ENCODE results near the gene CYTL1.
"Not testable (repeated sequence)": the region's sequence is repeated elsewhere in the genome, so short reads cannot be mapped to it uniquely, and the experiment has no call there.

Gene CYTL1, protein sequence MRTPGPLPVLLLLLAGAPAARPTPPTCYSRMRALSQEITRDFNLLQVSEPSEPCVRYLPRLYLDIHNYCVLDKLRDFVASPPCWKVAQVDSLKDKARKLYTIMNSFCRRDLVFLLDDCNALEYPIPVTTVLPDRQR

GRCh38 chr4:5019274-5019673 lies at the start of gene CYTL1:
Gene CYTL1, minus strand, starts transcription at chr4:5019458. Its CDS starts 13 bp downstream, at chr4:5019445.
- DNase-seq: no peak

GRCh38 chr4:5067908-5068307 lies 48.6 kb upstream of the CYTL1 start:
- no peak for DNase-seq

DNA sequence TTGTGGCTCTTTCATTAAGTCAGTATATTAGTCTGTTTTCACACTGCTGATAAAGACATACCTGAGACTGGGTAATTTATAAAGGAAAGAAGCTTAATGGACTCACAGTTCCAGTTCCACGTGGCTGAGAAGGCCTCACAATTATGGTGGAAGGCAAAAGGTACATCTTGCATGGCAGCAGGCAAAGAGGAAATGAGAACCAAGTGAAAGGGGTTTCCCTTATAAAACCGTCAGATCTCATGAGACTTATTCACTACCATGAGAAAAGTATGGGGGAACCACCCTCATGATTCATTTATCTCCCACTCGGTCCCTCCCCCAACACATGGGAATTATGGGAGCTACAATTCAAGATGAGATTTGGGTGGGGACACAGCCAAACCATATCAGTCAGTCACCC lies 47.7 kb upstream of the CYTL1 start:
- DNase-seq: not testable (repeated sequence)

GRCh38 chr4:5066101-5066500 lies 46.8 kb upstream of the CYTL1 start:
- no peak for DNase-seq

GRCh38 chr4:5055411-5055810 lies 36.2 kb upstream of the CYTL1 start:
- no peak for DNase-seq

DNA sequence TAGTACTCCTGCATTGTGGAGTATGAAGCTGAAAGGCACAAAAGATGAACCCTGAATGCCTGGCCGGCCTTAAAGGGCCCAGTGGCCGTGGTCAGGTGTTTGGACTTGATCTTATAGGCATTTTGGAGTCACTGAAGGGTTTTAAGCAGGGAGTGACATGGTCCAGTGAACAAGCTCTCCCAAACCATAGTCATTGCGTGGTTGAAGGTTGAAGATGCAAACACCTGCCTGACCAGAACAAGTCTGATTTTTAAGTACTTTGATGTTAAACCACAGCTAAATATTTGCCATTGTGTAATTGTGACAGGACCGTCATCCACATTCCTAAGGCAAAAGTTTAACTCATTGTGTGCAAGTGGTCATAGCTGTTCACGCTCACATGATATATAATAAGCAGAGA lies 35.3 kb upstream of the CYTL1 start:
- DNase-seq: no peak

GRCh38 chr4:5052726-5053425 lies 33.6 kb upstream of the CYTL1 start:
- no peak for DNase-seq

DNA sequence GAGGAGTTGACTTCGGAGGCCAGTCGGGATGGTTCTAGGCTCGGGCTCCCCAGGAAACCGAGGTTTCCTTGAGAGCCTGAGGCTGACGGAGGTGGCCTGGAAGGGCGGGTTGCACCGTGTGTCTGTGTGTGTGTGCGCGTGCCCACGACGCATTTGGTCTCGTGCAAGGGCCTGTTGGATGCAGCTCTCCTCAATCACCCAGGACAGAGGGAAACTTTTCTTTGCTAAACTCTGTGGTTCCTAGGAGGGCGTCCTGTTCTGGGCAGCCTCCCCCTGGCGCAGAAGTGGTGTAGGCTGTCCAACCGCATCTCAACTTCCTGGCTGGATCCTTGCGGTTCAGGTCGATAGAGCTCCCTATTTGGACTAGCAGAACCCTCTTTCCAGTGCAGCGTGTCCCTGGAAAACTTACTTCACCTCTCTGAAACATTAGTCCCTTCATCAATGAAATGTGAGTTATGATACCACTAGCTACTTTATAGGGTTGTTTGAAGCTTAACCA lies 33.0 kb upstream of the CYTL1 start:
- no peak for DNase-seq

DNA sequence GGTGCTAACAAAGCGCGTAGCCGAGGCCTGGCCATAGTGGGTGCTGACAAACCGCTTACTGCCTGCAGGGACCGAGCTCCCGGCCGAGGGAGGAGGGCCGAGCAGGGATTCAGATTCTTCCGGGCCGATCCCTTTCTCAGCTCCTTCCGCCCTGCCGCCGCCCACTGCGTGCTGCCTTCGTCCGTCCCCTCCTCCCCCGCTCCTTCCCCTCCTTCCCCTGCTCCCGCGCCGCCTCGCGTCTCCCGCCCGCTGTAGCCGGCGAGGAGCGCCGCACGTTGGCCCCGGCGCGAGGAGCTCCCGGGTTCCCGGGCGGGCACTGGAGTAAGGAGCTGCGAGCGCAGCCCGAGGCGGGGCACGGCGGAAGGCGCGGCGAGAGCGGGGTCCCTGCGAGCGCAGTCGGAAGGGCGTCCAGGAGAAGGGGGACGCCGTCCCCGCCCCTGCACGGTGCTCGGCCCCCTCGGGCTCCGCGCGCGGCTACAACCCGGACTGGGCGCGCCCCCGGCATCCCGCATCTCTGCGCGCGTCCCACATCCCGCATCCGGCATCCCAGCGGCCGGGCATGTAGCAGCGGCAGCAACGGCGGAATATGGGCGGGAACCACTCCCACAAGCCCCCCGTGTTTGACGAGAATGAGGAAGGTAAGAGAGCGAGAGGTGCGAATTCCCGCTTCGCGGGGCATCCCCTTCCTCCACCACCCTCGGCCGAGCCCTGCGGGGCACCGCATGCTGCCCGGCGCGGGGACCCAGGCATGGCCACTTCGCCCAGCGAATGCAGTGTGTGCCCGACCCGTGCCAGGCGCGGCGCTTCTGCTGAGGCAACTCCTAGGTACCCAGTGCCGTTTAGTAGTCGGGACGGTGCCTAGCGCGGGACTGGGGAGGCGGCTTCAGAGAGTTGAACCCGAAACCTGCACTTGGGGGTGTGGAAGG lies 32.3 kb upstream of the CYTL1 start, which contains the start of gene STK32B:
Gene STK32B, plus strand, starts transcription at position 203 of the 926 bp plus-strand sequence.
- DNase-seq: no peak

- DNase-seq: no peak
Observed at GRCh38 chr4:5050520-5051277, 31.4 kb upstream of the CYTL1 start.

DNA sequence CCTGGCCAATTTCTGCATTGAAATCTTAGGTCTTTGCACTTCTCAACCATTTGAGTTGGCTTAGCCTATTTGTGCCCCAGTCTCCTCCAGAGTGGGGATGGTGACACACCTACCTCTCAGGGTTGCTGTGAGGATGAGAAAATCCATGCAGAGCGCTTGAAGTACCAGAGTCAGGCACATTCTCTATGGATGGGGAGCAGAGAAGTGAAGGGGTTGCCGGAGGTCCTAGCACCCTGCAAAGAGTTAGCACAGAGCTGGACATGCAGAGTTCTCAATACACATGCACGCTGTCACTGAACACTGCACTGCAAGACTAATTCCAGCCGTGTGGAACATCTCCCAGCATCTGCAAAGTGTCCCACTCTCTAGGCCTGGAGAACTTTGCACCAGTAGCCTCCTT lies 29.5 kb upstream of the CYTL1 start:
- DNase-seq: no peak

- no peak for DNase-seq
Observed at GRCh38 chr4:5045097-5045496, 25.8 kb upstream of the CYTL1 start.

DNA sequence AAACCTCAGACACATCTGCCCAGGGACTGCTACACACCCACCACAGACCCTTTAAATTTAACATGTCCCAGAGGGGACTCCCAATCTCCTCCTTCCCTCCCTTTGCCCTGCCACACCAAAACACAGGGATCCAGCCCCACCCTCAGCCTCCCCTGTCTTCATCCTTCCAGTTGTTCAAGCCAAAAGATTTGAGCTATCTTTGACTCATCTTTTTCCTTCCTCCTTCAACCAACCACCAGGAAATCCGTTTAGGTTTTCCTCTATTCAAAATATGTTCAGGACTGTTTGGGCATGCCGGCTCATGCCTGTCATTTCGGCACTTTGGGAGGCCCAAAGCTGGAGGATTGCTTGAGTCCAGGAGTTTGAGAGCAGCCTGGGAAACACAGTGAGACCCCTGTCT lies 25.1 kb upstream of the CYTL1 start:
- no peak for DNase-seq

GRCh38 chr4:5043579-5043978 lies 24.3 kb upstream of the CYTL1 start:
- DNase-seq: no peak

DNA sequence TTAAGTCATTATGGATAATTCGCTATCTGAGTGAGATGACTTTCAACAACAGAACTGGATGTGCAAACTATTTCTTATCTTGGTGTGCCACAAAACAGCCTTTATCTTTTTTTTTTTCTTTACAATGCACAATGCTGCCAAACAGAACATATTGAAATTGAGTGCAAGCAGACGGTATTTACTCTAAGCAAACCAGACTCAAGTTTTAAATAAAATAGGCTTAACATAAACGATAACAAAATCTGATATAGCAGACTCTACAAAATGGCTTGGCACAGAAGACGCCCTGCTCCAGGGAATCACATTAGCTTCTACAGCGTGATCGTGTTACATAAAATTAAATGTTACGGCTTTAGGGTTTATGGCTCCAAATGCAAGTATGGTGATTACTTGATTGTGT lies 22.4 kb upstream of the CYTL1 start:
- DNase-seq: no peak

DNA sequence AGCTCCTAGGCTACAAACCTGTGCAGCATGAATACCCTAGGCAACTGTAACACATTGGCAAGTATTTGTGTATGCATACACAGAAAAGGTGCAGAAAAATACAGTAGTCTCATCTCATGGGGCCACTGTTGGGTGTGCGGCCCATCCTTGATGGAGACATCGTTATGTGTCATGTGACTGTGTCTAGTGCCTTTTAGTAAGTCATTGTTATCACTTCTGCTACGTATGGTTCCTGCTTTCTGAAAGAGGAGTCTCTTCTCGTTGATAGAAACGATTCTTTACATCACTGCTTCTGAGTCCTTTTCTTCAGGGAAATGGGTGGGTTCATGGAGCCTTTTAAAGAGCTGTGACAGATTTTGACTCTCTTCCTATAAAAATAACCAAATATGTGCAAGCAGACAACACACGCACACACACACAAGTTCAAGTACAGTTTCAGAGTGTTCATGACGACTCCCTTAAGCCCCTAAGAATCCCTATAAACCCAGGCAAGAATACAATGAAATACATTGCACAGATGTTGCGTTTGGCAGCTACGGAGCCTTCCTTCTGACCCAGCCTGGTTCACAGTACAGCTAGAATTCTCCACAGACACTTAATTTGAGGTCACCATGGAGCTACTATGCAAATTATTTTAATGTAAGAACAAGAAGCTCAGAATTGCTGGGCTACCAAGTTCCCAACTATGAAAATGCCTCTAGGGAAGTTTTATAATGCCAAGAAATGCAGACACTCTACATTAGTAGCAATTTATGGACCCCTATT lies 21.8 kb upstream of the CYTL1 start:
- DNase-seq: no peak

DNA sequence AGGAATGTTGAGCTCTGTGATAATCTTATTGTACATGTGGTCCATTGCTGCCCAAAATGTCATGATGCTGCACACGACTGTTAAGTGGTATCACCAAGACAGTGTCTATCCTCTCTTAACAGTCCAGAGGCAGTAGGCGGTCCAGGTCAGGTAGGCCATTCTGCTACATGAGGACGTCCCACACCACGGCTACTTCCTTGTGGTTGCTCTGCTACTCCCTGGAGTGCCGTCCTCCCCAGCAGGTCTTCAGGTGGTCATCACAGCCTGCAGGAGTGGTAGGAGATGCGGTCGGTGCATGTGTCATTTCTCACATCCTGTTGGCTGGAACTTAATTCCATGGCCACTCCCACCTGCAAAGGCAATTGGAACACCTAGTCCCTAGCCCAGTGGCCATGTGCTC lies 20.5 kb upstream of the CYTL1 start:
- DNase-seq: no peak

- no peak for DNase-seq
Observed at GRCh38 chr4:5037553-5038551, 18.6 kb upstream of the CYTL1 start.

- no peak for DNase-seq
Observed at GRCh38 chr4:5036239-5036638, 17.0 kb upstream of the CYTL1 start.

GRCh38 chr4:5034206-5034605 lies 14.9 kb upstream of the CYTL1 start:
- no peak for DNase-seq

All from NCI-H1105 treated with DMSO at 0.1 percent for 48 hours (cell line).